GM12864 (cell line): Measurements from ENCODE around the gene KRT13.

ENCODE experiments used
- DNase-seq: peaks from one replicate; pipeline ENCODE4 v3.0.0-alpha.2; 2011; ENCODE audit warnings: low read depth
- H3K4me3 ChIP-seq: 2 replicates; pipeline ENCODE4 v1.5.1; 2011; ENCODE audit warnings: mild to moderate bottlenecking, low read depth, low read length, control low read depth
- TF ChIP-seq, protein P1 (sequence below): IDR thresholded peaks from 2 replicates; pipeline ENCODE4 v1.5.1; 2011; ENCODE audit warnings: low read depth, mild to moderate bottlenecking, moderate library complexity, low read length, control low read depth, inconsistent platforms; ENCODE audit errors: missing control alignments

The KRT13 gene

DNA sequence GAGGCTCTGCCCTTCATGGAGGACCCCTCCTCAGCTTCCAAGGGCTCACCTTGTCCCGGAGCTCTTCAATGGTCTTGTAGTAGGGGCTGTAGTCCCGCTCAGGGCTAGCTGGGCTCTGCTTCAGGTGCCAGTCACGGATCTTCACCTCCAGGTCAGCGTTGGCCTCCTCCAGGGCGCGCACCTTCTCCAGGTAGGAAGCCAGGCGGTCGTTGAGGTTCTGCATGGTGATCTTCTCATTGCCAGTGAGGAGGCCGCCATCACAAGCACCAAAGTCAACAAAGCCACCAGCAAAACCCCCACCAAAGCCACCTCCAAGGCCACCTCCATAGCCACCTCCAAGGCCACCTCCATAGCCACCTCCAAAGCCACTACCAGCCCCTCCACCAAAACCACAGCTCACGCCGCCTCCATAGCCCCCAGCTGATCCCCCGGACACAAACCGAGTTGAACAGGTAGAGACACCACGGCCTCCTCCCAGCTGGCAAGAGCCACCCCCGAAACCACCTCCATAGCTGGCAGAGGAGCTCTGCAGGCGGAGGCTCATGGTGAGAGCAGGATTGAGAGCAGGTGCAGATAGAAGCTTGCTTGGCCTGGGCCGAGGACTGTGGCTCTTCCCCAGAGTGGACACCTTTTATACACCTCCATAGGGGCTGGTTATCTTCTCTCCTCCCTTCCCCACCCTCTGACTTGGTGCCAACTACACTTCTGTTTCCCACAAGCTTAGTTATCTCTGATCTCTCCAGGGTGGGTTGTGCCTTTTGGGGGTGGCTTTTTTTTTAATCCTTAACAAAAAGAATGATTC, at the start of gene KRT13:
Gene KRT13 (minus strand): TSS at position 606 of the 802 bp plus-strand sequence. CDS start 62 bp downstream, at position 544.
- DNase-seq: no peak
- TF ChIP-seq, protein P1, sequence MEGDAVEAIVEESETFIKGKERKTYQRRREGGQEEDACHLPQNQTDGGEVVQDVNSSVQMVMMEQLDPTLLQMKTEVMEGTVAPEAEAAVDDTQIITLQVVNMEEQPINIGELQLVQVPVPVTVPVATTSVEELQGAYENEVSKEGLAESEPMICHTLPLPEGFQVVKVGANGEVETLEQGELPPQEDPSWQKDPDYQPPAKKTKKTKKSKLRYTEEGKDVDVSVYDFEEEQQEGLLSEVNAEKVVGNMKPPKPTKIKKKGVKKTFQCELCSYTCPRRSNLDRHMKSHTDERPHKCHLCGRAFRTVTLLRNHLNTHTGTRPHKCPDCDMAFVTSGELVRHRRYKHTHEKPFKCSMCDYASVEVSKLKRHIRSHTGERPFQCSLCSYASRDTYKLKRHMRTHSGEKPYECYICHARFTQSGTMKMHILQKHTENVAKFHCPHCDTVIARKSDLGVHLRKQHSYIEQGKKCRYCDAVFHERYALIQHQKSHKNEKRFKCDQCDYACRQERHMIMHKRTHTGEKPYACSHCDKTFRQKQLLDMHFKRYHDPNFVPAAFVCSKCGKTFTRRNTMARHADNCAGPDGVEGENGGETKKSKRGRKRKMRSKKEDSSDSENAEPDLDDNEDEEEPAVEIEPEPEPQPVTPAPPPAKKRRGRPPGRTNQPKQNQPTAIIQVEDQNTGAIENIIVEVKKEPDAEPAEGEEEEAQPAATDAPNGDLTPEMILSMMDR: no peak
- no peak within 1 kb of the TSS for H3K4me3 ChIP-seq

- TF ChIP-seq, protein P1: no peak
- H3K4me3 ChIP-seq: no peak overlapping the region
- DNase-seq: no peak
These were observed 48.7 kb upstream of the KRT13 start for GRCh38 chr17:41553987-41554680.

DNA sequence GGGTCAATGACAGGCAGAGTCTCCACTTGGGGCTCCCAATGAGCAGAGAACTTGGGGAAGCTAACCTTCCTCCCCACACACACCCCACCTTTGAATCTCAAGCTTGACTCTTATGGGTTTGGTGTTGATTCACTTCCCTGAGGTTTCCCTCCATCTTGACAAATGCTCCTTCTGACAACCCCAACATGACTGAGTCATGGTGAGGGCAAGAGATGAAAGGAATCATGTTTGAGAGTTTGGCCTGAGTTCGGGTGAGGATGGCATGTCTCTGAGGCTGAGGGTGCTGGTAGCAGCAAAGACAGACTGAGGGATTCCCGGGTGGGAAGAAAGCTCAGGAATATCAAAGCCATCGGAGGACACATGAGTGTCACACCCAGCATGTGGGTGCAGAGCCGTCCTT, 47.8 kb upstream of the KRT13 start:
- DNase-seq: no peak
- TF ChIP-seq, protein P1: no peak
- H3K4me3 ChIP-seq: no peak overlapping the region

GRCh38 chr17:41552455-41552854, 47.0 kb upstream of the KRT13 start:
- TF ChIP-seq, protein P1: no peak
- H3K4me3 ChIP-seq: no peak overlapping the region
- DNase-seq: no peak

GRCh38 chr17:41551365-41551764, 46.0 kb upstream of the KRT13 start:
- no peak overlapping the region for H3K4me3 ChIP-seq
- DNase-seq: no peak
- TF ChIP-seq, protein P1: no peak

- H3K4me3 ChIP-seq: no peak overlapping the region
- DNase-seq: no peak
- TF ChIP-seq, protein P1: no peak
These were observed 44.2 kb upstream of the KRT13 start for GRCh38 chr17:41549596-41550039.
